ENCODE results near the gene ROR1.

DNA sequence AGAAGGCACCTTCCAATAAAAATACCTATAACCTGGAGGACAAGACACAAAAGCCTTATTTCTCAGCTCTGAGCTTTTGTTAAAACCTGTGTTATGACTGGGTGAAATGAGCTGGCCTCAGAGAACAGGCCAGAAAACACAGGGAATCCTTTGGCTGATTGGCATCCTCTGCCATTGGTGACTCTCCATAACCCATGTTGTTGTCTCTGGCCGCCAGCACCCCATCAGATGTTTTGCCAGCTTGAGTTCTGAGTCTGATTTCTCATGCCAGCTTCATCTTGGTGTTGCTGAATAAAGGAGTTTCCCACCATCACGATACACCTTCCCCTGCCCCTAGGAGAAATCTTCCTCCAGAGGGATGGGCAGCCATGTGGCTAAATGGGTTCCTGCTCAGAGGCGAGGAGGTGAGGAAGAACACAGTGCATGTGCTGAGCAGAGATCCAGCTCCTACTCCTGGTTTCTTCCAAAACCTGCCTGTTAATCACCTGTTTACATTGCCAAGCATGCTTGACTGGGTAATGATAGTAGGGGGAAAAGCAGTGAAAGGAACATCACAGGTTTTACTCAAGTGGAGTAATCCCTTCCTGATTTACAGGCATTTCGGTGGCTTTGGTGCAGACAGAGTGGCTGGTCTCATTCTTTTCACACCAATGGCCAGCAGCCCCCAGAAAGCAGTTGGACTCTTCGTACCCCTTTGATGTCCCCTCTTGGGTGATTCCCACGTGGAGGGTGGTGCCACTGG is 109.8 kb downstream of the ROR1 start:
- TF ChIP-seq, protein P1, sequence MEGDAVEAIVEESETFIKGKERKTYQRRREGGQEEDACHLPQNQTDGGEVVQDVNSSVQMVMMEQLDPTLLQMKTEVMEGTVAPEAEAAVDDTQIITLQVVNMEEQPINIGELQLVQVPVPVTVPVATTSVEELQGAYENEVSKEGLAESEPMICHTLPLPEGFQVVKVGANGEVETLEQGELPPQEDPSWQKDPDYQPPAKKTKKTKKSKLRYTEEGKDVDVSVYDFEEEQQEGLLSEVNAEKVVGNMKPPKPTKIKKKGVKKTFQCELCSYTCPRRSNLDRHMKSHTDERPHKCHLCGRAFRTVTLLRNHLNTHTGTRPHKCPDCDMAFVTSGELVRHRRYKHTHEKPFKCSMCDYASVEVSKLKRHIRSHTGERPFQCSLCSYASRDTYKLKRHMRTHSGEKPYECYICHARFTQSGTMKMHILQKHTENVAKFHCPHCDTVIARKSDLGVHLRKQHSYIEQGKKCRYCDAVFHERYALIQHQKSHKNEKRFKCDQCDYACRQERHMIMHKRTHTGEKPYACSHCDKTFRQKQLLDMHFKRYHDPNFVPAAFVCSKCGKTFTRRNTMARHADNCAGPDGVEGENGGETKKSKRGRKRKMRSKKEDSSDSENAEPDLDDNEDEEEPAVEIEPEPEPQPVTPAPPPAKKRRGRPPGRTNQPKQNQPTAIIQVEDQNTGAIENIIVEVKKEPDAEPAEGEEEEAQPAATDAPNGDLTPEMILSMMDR (conservative IDR thresholded peaks at IDR 0.05 in 1 of 2, IDR thresholded peaks at IDR 0.05 in 1 of 2; ENCODE audit: low read depth in 1 of 2, low read length in 2 of 2), result no peak
- TF ChIP-seq EZH2 (IDR thresholded peaks at IDR 0.05; ENCODE audit: low read length, missing control alignments), result no peak
